Right ventricle myocardium inferior (tissue), 1 donor: Measurements from ENCODE around the gene MLXIPL. TPM values are rescaled to one million over a fixed set of nuclear protein-coding genes. Genes with fewer than 3 reads are reported as not detected.
A peak's percentile ranks its signal among the peaks of the same experiment; 100 is the strongest.
"Not testable (repeated sequence)": the region's sequence is repeated elsewhere in the genome, so short reads cannot be mapped to it uniquely, and the experiment has no call there.

ENCODE experiments used
- ATAC-seq: fragments of 200-7000 bp; cut with Tn5 transposase; one replicate; pipeline ENCODE4 v1.9.1; 2020; ENCODE audit warnings: mild to moderate bottlenecking, moderate library complexity
- DNase-seq: peaks from one replicate; pipeline ENCODE4 v3.0.0; 2021; ENCODE audit errors: missing footprints
- intact Hi-C: fragments of 100-400 bp; cut with DNase I; formaldehyde crosslinking; loops from one replicate; pipeline ENCODE4 v1.11.0; 2022
- total RNA-seq: library from RNA; stranded (reverse); fragmentation: NEBNext Ultra II Directional; extraction: Animal tissue kit (Norgen Biotek cat#: 25700); gene quantifications from one replicate; pipeline ENCODE4 v1.2.1, GENCODE V29; 2021
- donor health status: DM: no; HTN: yes; CAD: no; lungs with severe emphysema.

Gene MLXIPL
- total RNA-seq, 1 donor from 2014 or later: 6.4 TPM

DNA sequence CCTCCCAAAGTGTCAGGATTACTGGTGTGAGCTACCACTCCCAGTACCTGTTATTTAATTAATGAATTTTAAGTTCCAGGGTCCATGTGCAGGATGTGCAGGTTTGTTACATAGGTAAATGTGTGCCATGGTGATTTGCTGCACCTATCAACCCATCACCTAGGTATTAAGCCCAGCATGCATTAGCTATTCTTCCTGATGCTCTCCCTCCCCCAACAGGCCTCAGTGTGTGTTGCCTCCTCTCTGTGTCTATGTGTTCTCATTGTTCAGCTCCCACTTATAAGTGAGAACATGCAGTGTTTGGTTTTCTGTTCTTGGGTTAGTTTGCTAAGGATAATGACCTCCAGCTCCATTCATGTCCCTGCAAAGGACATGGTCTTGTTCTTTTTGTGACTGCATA, 57.9 kb downstream of the MLXIPL start:
- intact Hi-C loops, DNase-seq, ATAC-seq: not testable (repeated sequence)

DNA sequence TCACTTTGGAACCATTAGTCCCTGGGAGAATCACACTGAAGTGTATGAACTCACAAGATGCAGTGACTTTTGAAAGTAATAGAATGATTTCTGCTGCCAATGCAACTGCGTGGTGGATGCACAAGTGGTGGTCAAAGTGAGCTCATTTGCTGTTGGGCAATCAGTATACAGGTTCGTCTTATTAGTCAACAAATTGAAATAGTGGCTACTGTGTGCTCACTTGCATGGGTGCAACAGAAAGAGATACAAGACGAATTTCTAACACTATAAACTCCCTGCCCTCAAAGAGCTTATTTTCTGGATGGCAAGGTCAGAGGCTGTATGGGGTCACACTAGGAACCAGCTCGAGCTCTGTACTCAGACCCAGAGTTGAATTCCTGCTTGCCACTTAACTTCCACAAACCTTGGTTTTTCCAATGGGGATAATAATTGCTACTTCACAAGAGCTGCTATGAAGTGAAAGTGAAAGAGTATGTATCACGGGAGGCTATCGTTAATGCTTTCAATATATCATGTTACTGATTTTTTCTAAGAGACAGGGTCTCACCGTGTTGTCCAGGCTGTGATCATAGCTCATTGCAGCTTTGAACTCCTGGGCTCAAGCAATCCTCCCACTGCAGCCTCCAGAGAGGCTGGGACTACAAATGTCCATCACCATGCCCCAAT, 58.5 kb downstream of the MLXIPL start:
- DNase-seq (no peak), ATAC-seq (no peak)
- intact Hi-C loops: no loop called here

DNA sequence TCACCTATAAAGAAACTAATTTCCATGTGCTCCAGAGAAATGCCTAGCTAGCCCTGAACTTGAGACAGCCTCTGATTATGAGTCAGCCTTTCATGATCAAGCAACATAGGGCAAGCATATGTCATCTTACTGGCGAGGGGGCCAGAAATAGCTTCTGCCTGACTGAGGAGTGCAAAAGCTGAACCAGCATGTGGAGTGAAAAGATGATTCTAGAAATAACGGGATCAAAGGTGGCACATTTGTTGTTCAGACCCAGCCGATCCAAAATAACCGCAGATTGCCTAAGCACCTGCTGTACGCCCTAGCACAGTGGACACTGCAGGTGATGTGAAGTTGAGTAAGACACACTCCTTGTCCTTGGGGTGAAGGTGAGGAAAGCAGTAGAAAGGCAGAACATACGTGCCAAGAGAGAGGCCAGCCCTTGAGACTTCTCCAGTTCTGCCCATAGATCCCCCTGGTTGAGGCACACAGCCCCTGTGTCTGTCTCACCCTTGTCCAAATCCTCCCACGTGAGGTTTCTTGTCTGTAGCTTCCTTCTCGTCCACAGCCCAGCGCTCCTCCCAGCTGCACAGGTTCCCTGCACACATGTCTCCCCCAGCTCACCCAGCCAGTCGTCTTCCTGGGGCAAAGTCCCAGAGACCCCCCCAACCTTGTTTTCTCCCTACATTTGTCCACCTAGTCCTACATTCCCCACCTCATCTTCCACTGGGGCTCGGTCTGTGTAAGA, 64.0 kb downstream of the MLXIPL start:
- ATAC-seq (no peak), DNase-seq (no peak)
- intact Hi-C loops: no loop called here

DNA sequence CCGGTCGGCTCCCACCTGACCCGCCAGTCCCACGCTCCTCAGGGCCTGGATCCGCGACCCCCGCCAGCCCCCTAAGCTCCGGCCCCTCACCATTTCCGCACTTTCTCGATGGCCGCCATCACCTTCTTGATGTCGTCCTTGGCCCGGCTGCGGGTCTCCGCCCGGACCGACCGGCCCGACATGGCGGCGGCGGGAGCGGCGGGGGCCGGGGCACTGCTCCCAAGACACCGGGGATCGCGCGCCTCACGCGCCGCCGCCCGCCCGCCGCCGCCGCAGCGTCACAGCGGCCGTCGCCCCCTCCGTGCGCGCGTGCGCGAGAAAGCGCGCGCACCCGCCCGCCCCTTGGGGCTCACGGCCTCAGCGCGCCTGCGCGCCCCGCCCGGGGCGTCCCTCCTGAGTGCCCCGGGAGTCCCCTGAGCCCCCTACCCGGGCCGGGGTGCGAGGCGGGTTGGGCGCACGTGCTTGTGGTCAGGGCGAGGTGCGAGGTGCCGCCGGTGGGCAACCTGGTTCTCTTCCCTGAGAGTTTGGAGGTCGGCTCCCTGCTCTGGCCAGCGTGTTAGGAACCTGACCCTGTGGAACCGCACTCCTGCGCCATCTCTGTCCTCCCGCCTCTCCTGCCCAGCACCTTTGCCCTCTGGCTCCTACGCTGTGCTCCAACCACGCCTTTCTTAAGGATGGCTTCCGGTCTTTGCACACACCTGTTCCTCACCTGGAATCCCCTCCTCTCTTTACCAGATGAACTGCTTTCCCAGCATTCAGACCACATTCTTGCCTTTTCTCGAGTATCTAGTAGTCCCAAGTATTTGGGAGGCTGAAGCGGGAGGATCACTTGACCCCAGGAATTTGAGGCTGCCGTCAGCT, 66.7 kb downstream of the MLXIPL start, which contains the start of gene BCL7B:
Gene BCL7B (minus strand): TSS at position 294 of the 861 bp plus-strand sequence. CDS start 112 bp downstream, at position 182.
- ATAC-seq (peak; percentile 71), DNase-seq (peak; percentile 89)
- intact Hi-C loops: loop anchor here (1.0 to 2.0 kb wide), 2 partner anchors 21 to 35 kb away; partner anchors contain the start of genes BAZ1B and TBL2

DNA sequence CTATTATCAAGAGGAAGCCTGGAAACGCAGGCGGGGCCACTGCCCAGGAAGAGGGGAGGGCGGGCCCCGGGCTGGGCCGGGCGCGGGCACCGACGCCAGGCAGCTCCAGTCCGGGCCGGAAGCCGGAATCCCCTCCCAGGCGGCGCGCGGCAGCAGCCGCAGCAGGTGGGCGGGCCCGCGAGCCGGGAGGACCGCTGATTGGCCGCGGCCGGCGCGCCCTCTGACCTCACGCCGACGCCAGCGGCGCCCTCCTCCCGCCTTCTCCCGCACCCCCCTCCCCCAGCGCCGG, 67.3 kb downstream of the MLXIPL start:
- DNase-seq: peak; percentile 97
- ATAC-seq: peak; percentile 98
- intact Hi-C loops: loop anchor here (1.0 to 2.0 kb wide), 2 partner anchors 22 to 35 kb away; partner anchors contain the start of genes BAZ1B and TBL2

DNA sequence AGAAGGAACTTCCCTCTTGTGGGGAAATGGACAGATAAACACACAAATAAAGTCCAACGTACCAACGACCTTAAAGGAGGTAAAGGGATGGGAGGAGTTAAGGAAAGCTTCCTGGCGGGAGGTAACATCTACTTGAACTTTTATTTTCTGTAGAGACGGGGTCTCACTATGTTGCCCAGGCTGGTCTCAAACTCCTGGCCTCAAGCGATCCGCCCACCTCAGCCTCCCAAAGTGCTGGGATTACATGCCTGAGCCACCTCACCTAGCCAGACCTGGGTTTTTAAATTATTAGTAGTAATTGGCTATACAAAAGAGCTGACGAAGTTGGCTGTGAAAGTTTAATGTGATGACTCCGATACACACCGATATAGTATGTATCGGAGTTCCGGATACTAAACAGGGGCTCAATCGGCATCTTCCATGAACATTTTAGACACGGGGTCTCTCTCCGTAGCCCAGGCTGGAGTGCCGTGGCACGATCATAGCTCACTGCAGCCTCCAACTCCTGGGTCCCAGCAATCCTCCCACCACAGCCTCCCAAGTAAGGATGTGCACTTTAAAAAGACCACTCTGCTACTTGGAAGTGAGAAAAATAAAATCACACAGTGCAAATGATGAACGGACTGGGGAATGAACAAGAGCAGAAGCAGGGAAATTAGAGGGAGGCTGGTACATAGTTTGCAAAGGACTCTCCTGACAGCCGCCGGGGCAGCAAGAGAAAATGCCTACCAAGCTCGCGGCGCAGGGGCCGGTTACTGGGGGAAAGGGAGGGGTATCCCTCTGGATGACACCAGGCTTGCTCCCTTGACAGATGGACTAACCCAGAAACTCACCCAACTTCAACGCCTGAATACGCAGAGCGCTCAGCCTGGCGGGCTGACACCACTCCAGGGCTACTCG, 67.9 kb downstream of the MLXIPL start:
- intact Hi-C loops: loop anchor here (1.0 to 2.0 kb wide), 2 partner anchors 22 to 34 kb away; partner anchors contain the start of genes BAZ1B and TBL2
- DNase-seq (no peak), ATAC-seq (no peak)

DNA sequence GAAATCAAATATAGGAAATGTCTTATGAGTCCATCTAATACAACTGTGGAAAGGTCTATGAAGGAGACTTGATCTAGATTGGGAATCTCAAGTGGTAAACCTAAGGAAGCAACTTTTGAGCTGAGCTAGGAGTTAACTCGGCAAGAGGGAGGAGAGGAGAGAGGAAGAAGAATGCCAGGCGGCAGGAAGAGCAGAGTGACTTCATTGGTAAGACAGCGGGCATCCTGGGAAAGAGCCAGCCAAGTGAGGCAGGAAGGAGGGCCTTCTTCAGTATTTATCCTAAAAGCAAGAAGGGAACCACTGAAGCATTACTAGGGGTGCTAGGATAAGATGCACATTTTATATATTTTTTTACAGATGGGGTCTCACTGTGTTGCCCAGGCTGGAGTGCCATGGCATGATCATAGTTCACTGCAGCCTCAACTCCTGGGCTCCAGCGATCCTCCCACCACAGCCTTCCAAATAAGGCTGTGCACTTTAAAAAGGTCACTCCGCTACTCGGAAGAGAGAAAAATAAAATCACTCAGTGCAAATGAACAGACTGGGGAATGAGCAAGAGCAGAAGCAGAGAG, 68.8 kb downstream of the MLXIPL start:
- no peak for DNase-seq
- intact Hi-C loops: no loop called here
- no peak for ATAC-seq

DNA sequence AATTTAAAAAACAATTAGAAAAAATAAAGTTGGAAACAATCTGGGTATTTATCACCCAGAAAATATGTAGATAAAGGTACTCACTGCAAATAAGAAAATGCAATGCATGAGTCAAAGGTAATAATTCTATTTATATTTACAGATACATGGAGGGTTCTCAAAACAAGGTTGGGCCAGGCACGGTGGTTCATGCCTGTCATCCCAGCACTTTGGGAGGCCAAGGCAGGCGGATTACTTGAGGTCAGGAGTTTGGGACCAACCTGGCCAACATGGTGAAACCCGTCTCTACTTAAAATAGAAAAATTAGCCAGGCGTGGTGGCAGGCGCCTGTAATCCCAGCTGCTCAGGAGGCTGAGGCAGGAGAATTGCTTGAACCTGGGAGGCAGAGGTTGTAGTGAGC, 74.2 kb downstream of the MLXIPL start:
- DNase-seq, ATAC-seq, intact Hi-C loops: not testable (repeated sequence)

DNA sequence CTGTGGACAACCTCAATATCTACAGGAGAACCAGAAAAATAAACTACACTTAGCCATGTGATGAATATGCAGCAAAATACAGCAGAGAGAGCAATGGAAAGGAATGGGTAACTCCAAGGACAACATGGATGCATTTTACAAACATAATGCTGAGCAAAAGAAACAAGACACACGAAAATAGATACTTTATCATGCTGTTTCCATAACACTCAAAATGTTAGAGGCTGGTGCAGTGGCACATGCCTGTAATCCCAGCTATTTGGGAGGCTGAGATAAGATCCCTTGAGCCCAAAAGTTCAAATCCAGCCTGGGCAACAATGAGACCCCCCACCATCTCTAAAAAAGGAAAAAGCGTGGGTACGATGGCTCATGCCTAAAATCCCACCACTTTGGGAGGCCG, 75.1 kb downstream of the MLXIPL start:
- DNase-seq (no peak), ATAC-seq (no peak)
- intact Hi-C loops: no loop called here

DNA sequence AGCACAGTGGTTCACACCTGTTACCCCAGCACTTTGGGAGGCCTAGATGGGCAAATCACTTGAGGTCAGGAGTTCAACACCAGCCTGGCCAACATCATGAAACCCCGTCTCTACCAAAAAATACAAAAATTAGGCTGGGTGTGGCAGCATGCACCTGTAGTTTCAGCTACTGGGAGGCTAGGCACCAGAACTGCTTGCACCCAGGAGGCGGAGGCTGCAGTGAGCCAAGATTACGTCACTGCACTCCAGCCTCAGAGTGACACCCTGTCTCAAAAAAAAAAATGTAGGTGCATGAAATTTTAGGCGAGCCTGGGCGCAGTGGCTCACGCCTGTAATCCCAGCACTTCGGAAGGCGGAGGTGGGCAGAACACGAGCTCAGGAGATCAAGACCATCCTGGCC, 76.5 kb downstream of the MLXIPL start:
- ATAC-seq (no peak), DNase-seq (no peak)
- intact Hi-C loops: no loop called here

DNA sequence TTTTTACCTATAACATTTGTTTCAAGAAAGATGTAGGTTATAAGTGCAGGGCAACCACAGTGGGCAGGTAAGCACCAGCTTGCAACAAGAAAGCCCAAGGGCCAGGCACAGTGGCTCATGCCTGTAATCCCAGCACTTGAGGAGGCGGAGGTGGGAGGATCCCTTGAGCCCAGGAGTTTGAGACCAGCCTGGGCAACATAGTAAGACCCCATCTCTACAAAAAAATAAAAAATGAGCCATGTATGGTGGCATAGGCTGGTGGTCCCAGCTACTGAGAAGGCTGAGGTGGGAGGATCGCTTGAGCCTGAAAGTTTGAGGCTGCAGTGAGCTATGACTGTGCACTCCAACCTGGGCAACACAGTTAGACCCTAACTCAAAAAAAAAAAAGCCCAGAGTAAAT, 79.6 kb downstream of the MLXIPL start:
- DNase-seq: no peak
- no peak for ATAC-seq
- intact Hi-C loops: no loop called here

Other genes starting within 250 kb of the MLXIPL start
- gene FZD9, start 190.7 kb downstream of the MLXIPL start, total RNA-seq: 0.46 TPM
- gene BAZ1B, start 102.2 kb downstream of the MLXIPL start, total RNA-seq: 40.9 TPM
- gene BCL7B, start 66.8 kb downstream of the MLXIPL start, total RNA-seq: 71.5 TPM
- 10.4 TPM for gene TBL2, start 45.9 kb downstream of the MLXIPL start, total RNA-seq
- gene VPS37D, start 43.3 kb upstream of the MLXIPL start, total RNA-seq: 3.0 TPM
- 13.8 TPM for gene DNAJC30, start 58.9 kb upstream of the MLXIPL start, total RNA-seq
- gene BUD23, start 59.1 kb upstream of the MLXIPL start, total RNA-seq: 81.1 TPM
- 1.6 TPM for gene STX1A, start 95.1 kb upstream of the MLXIPL start, total RNA-seq
- 21.5 TPM for gene ABHD11, start 114.3 kb upstream of the MLXIPL start, total RNA-seq
- not detected for gene CLDN3, start 145.7 kb upstream of the MLXIPL start, total RNA-seq
- not detected for gene CLDN4, start 206.5 kb upstream of the MLXIPL start, total RNA-seq
- gene METTL27, start 218.0 kb upstream of the MLXIPL start, total RNA-seq: 0.27 TPM
- gene TMEM270, start 236.6 kb upstream of the MLXIPL start, total RNA-seq: not detected